Measurements from ENCODE around the gene RASAL2. TPM values are rescaled to one million over a fixed set of nuclear protein-coding genes. Genes with fewer than 3 reads are reported as not detected.

Gene RASAL2
- total RNA-seq, 4 donors from 2014 or later: 17.9 to 27.3 (median 23.5) TPM

- Histone ChIP-seq H3K4me3 (replicated peaks in 1 of 3) (no peak overlapping the region), H3K36me3 (no peaks in the 10 kb centered on the region), H3K27ac (no peak overlapping the region), H3K27me3 (no peaks in the 10 kb centered on the region), H3K4me1 (no peaks in the 10 kb centered on the region), H3K9me3 (no peaks in the 10 kb centered on the region)
- intact Hi-C loops (cut with DNase I): no loop called here
- 92 to 100% methylated on average over 1 of the region's 1 CpG for WGBS, 2 donors
- no peak for DNase-seq
- TF ChIP-seq POLR2A (IDR thresholded peaks at IDR 0.05): no peak
- no peak for TF ChIP-seq CTCF (IDR thresholded peaks at IDR 0.05)
Observed at GRCh38 chr1:178324003-178324402, 230.1 kb downstream of the RASAL2 start.

GRCh38 chr1:178328728-178329127, 234.8 kb downstream of the RASAL2 start:
- WGBS, 2 donors: 91 to 96% methylated on average over 3 of the region's 3 CpGs
- no peak for DNase-seq
- Histone ChIP-seq H3K9me3 (no peaks in the 10 kb centered on the region), H3K27me3 (no peaks in the 10 kb centered on the region), H3K4me3 (replicated peaks in 1 of 3) (no peak overlapping the region), H3K27ac (no peak overlapping the region), H3K4me1 (no peaks in the 10 kb centered on the region), H3K36me3 (no peaks in the 10 kb centered on the region)
- TF ChIP-seq POLR2A (IDR thresholded peaks at IDR 0.05) (no peak), CTCF (IDR thresholded peaks at IDR 0.05) (no peak)
- intact Hi-C loops (cut with DNase I): no loop called here

GRCh38 chr1:178330153-178330552, 236.2 kb downstream of the RASAL2 start:
- TF ChIP-seq POLR2A (IDR thresholded peaks at IDR 0.05): no peak
- no peak for TF ChIP-seq CTCF (IDR thresholded peaks at IDR 0.05)
- intact Hi-C loops (cut with DNase I): no loop called here
- WGBS, 2 donors: 96% methylated on average over 1 of the region's 1 CpG
- DNase-seq: no peak
- no peaks in the 10 kb centered on the region for H3K27me3 ChIP-seq
- H3K27ac ChIP-seq: no peak overlapping the region
- no peaks in the 10 kb centered on the region for H3K4me1 ChIP-seq
- no peaks in the 10 kb centered on the region for H3K36me3 ChIP-seq
- no peak overlapping the region for H3K4me3 ChIP-seq (replicated peaks in 1 of 3)
- H3K9me3 ChIP-seq: no peaks in the 10 kb centered on the region

- Histone ChIP-seq H3K27me3 (no peaks in the 10 kb centered on the region), H3K9me3 (no peaks in the 10 kb centered on the region), H3K27ac (no peak overlapping the region), H3K36me3 (no peaks in the 10 kb centered on the region), H3K4me1 (no peaks in the 10 kb centered on the region), H3K4me3 (replicated peaks in 1 of 3) (no peak overlapping the region)
- no peak for DNase-seq
- intact Hi-C loops (cut with DNase I): no loop called here
- no peak for TF ChIP-seq POLR2A (IDR thresholded peaks at IDR 0.05)
- TF ChIP-seq CTCF (IDR thresholded peaks at IDR 0.05): no peak
- 81 to 86% methylated on average over 7 of the region's 7 CpGs for WGBS, 2 donors
Observed at GRCh38 chr1:178330848-178331497, 237.1 kb downstream of the RASAL2 start.

GRCh38 chr1:178335426-178335825, 241.5 kb downstream of the RASAL2 start:
- no peaks in the 10 kb centered on the region for H3K9me3 ChIP-seq
- H3K27ac ChIP-seq: no peak overlapping the region
- H3K27me3 ChIP-seq: no peaks in the 10 kb centered on the region
- TF ChIP-seq CTCF (IDR thresholded peaks at IDR 0.05) (no peak), POLR2A (IDR thresholded peaks at IDR 0.05) (no peak)
- DNase-seq: no peak
- no peaks in the 10 kb centered on the region for H3K4me1 ChIP-seq
- intact Hi-C loops (cut with DNase I): no loop called here
- H3K36me3 ChIP-seq: no peaks in the 10 kb centered on the region
- no peak overlapping the region for H3K4me3 ChIP-seq (replicated peaks in 1 of 3)
- 61 to 73% methylated on average over 3 of the region's 3 CpGs for WGBS, 2 donors

All from thyroid gland (tissue), 4 donors.